HG03045 (cell line): ENCODE data around the gene NOTCH3.

ENCODE experiments used
- ATAC-seq: cut with Tn5 transposase; IDR thresholded peaks from one replicate; pipeline ENCODE4 v1.9.1; 2021; ENCODE audit warnings: mild to moderate bottlenecking, moderate library complexity; ENCODE audit not compliant: unreplicated experiment

NOTCH3 gene

GRCh38 chr19:15170345-15170744 is 30.4 kb downstream of the NOTCH3 start:
- ATAC-seq: no peak

- no peak for ATAC-seq
Measured at GRCh38 chr19:15169541-15170285, 31.1 kb downstream of the NOTCH3 start.

- no peak for ATAC-seq
Measured at GRCh38 chr19:15166700-15167099, 34.1 kb downstream of the NOTCH3 start.

- ATAC-seq: no peak
Measured at GRCh38 chr19:15161028-15161984, 39.5 kb downstream of the NOTCH3 start.

GRCh38 chr19:15159251-15159650 is 41.5 kb downstream of the NOTCH3 start:
- no peak for ATAC-seq

- no peak for ATAC-seq
Measured at GRCh38 chr19:15156391-15156790, 44.4 kb downstream of the NOTCH3 start.

- no peak for ATAC-seq
Measured at GRCh38 chr19:15155296-15155695, 45.5 kb downstream of the NOTCH3 start.

GRCh38 chr19:15154002-15154612 is 46.7 kb downstream of the NOTCH3 start:
- no peak for ATAC-seq

- no peak for ATAC-seq
Measured at GRCh38 chr19:15149737-15150136, 51.1 kb downstream of the NOTCH3 start.

GRCh38 chr19:15147090-15147489 is 53.7 kb downstream of the NOTCH3 start:
- no peak for ATAC-seq

GRCh38 chr19:15144046-15144646 is 56.6 kb downstream of the NOTCH3 start:
- no peak for ATAC-seq

- no peak for ATAC-seq
Measured at GRCh38 chr19:15142313-15142712, 58.5 kb downstream of the NOTCH3 start.

GRCh38 chr19:15141143-15141542 is 59.7 kb downstream of the NOTCH3 start:
- ATAC-seq: no peak

GRCh38 chr19:15138427-15138826 is 62.4 kb downstream of the NOTCH3 start:
- no peak for ATAC-seq

- ATAC-seq: no peak
Measured at GRCh38 chr19:15137777-15138176, 63.0 kb downstream of the NOTCH3 start.

GRCh38 chr19:15136234-15136954 is 64.4 kb downstream of the NOTCH3 start:
- ATAC-seq: no peak

GRCh38 chr19:15129856-15130585 is 70.8 kb downstream of the NOTCH3 start:
- ATAC-seq: no peak

- ATAC-seq: no peak
Measured at GRCh38 chr19:15128162-15128770, 72.5 kb downstream of the NOTCH3 start.

GRCh38 chr19:15126131-15126910 is 74.5 kb downstream of the NOTCH3 start:
- no peak for ATAC-seq
